Neural progenitor cell (in vitro differentiated cells): ENCODE data around the gene DNAH14. TPM values are rescaled to one million over a fixed set of nuclear protein-coding genes. Genes with fewer than 3 reads are reported as not detected.

Experiments
- DNase-seq: peaks from one replicate; pipeline ENCODE4 v3.0.0-alpha.2; 2016; ENCODE audit warnings: low spot score
- H2AFZ ChIP-seq: fragments of 200-600 bp; sonication (generic); replicated peaks from 2 replicates; pipeline ENCODE4 v1.6.1; 2016; ENCODE audit warnings: antibody characterized with exemption
- H3F3A ChIP-seq: fragments of 200-600 bp; sonication (generic); 2 replicates; pipeline ENCODE4 v1.6.1; 2016; ENCODE audit warnings: antibody characterized with exemption, low read depth
- H3K27ac ChIP-seq: fragments of 200-600 bp; sonication (generic); 2 replicates; pipeline ENCODE4 v1.5.1; 2016; ENCODE audit warnings: mild to moderate bottlenecking
- H3K27me3 ChIP-seq: fragments of 200-600 bp; sonication (generic); 2 replicates; pipeline ENCODE4 v1.6.1; 2016; ENCODE audit warnings: mild to moderate bottlenecking, moderate library complexity
- H3K36me3 ChIP-seq: fragments of 200-600 bp; sonication (generic); 2 replicates; pipeline ENCODE4 v1.5.1; 2016
- H3K4me1 ChIP-seq: fragments of 200-600 bp; sonication (generic); 2 replicates; pipeline ENCODE4 v1.6.1; 2016; ENCODE audit warnings: mixed run types
- H3K4me2 ChIP-seq: fragments of 200-600 bp; sonication (generic); 2 replicates; pipeline ENCODE4 v1.6.1; 2016
- H3K4me3 ChIP-seq: fragments of 200-600 bp; sonication (generic); 2 replicates; pipeline ENCODE4 v1.5.1; 2016
- H3K79me2 ChIP-seq: fragments of 200-600 bp; sonication (generic); 2 replicates; pipeline ENCODE4 v1.6.1; 2016; ENCODE audit warnings: low read depth
- H3K9ac ChIP-seq: fragments of 200-600 bp; sonication (generic); 2 replicates; pipeline ENCODE4 v1.6.1; 2016
- H3K9me3 ChIP-seq: fragments of 200-600 bp; sonication (generic); 2 replicates; pipeline ENCODE4 v1.5.1; 2016; ENCODE audit warnings: low read depth
- H4K20me1 ChIP-seq: fragments of 200-600 bp; sonication (generic); 2 replicates; pipeline ENCODE4 v1.6.1; 2016; ENCODE audit warnings: low read depth
- H3K27ac Mint-ChIP-seq: 3 replicates; pipeline ENCODE4 v1.8.0; 2021; ENCODE audit warnings: mixed read lengths
- H3K27me3 Mint-ChIP-seq: 2 replicates; pipeline ENCODE4 v1.8.0; 2022; ENCODE audit warnings: low read depth, mild to moderate bottlenecking, inconsistent platforms, moderate library complexity, mixed read lengths; ENCODE audit not compliant: insufficient read depth
- H3K36me3 Mint-ChIP-seq: 3 replicates; pipeline ENCODE4 v1.8.0; 2021; ENCODE audit warnings: mixed read lengths
- H3K4me1 Mint-ChIP-seq: 3 replicates; pipeline ENCODE4 v1.8.0; 2021; ENCODE audit warnings: mixed read lengths
- H3K4me3 Mint-ChIP-seq: 3 replicates; pipeline ENCODE4 v1.8.0; 2021; ENCODE audit warnings: mild to moderate bottlenecking, moderate library complexity, mixed read lengths
- H3K9me3 Mint-ChIP-seq: 3 replicates; pipeline ENCODE4 v1.8.0; 2020; ENCODE audit warnings: mixed read lengths
- EZH2 ChIP-seq: fragments of 200-600 bp; sonication (generic); IDR thresholded peaks from 2 replicates; pipeline ENCODE4 v1.6.1; 2017; ENCODE audit warnings: antibody characterized with exemption, mild to moderate bottlenecking, moderate library complexity
- EZH2phosphoT487 ChIP-seq: fragments of 200-600 bp; sonication (generic); IDR thresholded peaks from 2 replicates; pipeline ENCODE4 v1.6.1; 2017; ENCODE audit warnings: antibody characterized with exemption
- total RNA-seq: library from RNA; depleted of rRNA; stranded (reverse); fragments of >200 nt; gene quantifications from 2 replicates; pipeline ENCODE4 v1.2.3, GENCODE V29; 2015; ENCODE audit warnings: low replicate concordance
- TF ChIP-seq, protein P1 (sequence below): fragments of 200-600 bp; sonication (generic); IDR thresholded peaks from 2 replicates; pipeline ENCODE4 v1.5.1; 2017; ENCODE audit warnings: antibody characterized with exemption, mild to moderate bottlenecking

DNAH14 gene
- total RNA-seq, 1 donor from 2014 or later = 118 TPM

DNA sequence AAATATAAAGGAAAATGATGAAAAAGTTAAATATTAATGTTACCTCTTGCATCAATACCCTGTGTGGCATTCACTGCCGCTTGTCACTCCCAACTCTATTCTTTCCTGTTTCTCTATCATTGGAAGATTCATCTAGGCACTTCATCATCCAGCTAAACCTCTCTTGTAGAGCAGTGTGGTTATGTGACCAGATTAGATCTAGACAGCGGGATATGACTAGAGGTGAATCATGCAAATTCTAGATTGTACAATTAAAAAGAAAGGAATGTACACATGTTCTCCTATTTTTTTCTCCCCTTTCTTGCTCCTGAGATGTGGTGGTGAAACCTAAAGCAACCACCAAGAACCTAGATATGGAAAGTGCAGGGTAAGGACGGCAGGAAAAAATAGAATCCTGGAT, 324.3 kb downstream of the DNAH14 start:
- Histone ChIP-seq H3K4me3 (no peak overlapping the region), H3K9ac (no peak overlapping the region), H3K79me2 (no peaks in the 10 kb centered on the region), H3K4me2 (no peak overlapping the region), H3K27me3 (no peaks in the 10 kb centered on the region), H3K9me3 (no peaks in the 10 kb centered on the region), H2AFZ (no peak overlapping the region), H4K20me1 (no peaks in the 10 kb centered on the region), H3K4me1 (no peaks in the 10 kb centered on the region), H3K27ac (no peak overlapping the region), H3F3A (no peaks in the 10 kb centered on the region), H3K36me3 (no peaks in the 10 kb centered on the region)
- TF ChIP-seq EZH2 (no peak), EZH2phosphoT487 (no peak)
- TF ChIP-seq, protein P1, sequence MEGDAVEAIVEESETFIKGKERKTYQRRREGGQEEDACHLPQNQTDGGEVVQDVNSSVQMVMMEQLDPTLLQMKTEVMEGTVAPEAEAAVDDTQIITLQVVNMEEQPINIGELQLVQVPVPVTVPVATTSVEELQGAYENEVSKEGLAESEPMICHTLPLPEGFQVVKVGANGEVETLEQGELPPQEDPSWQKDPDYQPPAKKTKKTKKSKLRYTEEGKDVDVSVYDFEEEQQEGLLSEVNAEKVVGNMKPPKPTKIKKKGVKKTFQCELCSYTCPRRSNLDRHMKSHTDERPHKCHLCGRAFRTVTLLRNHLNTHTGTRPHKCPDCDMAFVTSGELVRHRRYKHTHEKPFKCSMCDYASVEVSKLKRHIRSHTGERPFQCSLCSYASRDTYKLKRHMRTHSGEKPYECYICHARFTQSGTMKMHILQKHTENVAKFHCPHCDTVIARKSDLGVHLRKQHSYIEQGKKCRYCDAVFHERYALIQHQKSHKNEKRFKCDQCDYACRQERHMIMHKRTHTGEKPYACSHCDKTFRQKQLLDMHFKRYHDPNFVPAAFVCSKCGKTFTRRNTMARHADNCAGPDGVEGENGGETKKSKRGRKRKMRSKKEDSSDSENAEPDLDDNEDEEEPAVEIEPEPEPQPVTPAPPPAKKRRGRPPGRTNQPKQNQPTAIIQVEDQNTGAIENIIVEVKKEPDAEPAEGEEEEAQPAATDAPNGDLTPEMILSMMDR = no peak
- no peak overlapping the region for H3K4me3 Mint-ChIP-seq
- no peaks in the 10 kb centered on the region for H3K9me3 Mint-ChIP-seq
- no peak overlapping the region for H3K27ac Mint-ChIP-seq
- H3K4me1 Mint-ChIP-seq = no peaks in the 10 kb centered on the region
- no peaks in the 10 kb centered on the region for H3K27me3 Mint-ChIP-seq
- no peak for DNase-seq
- no peaks in the 10 kb centered on the region for H3K36me3 Mint-ChIP-seq

DNA sequence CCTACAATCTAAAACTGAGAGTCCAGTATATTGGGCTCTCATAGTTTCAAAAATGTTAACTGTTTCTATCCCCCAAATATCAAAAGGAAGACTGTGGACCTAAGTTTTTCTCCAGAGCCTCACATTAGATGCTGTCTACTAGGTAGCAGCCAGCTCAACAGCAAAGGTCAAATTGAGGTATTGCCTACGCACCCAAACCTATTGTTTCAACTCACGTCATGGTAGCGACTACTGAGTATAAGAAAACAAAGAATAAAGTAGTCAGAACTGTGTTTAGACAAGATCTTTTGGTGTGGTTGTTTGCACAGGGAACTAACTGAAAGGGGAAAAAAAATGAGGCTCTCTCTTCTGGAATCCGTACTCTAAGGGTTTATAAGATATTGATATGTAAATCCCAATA, 325.2 kb downstream of the DNAH14 start:
- no peaks in the 10 kb centered on the region for H3K36me3 Mint-ChIP-seq
- no peak overlapping the region for H3K4me3 Mint-ChIP-seq
- H2AFZ ChIP-seq = no peak overlapping the region
- H3K9ac ChIP-seq = no peak overlapping the region
- H3K9me3 Mint-ChIP-seq = no peaks in the 10 kb centered on the region
- H3K27ac Mint-ChIP-seq = no peak overlapping the region
- no peak overlapping the region for H3K4me3 ChIP-seq
- H3K4me2 ChIP-seq = no peak overlapping the region
- DNase-seq = no peak
- no peaks in the 10 kb centered on the region for H3K27me3 ChIP-seq
- H3K9me3 ChIP-seq = no peaks in the 10 kb centered on the region
- H3K27ac ChIP-seq = no peak overlapping the region
- H3K79me2 ChIP-seq = no peaks in the 10 kb centered on the region
- peaks cover 2% of the 10 kb centered on the region for H3K4me1 Mint-ChIP-seq
- H3K36me3 ChIP-seq = no peaks in the 10 kb centered on the region
- H4K20me1 ChIP-seq = no peaks in the 10 kb centered on the region
- no peaks in the 10 kb centered on the region for H3K27me3 Mint-ChIP-seq
- no peak for TF ChIP-seq EZH2
- TF ChIP-seq, protein P1 = no peak
- TF ChIP-seq EZH2phosphoT487 = no peak
- H3F3A ChIP-seq = no peaks in the 10 kb centered on the region
- no peaks in the 10 kb centered on the region for H3K4me1 ChIP-seq

- Histone ChIP-seq H3K9ac (no peak overlapping the region), H3F3A (no peaks in the 10 kb centered on the region), H3K4me1 (no peaks in the 10 kb centered on the region), H3K79me2 (no peaks in the 10 kb centered on the region), H3K4me2 (no peak overlapping the region), H3K36me3 (no peaks in the 10 kb centered on the region), H3K27ac (no peak overlapping the region), H4K20me1 (no peaks in the 10 kb centered on the region), H3K27me3 (no peaks in the 10 kb centered on the region), H3K4me3 (no peak overlapping the region), H2AFZ (no peak overlapping the region), H3K9me3 (no peaks in the 10 kb centered on the region)
- Mint-ChIP-seq H3K9me3 (peaks cover 11% of the 10 kb centered on the region), H3K36me3 (no peaks in the 10 kb centered on the region), H3K27me3 (no peaks in the 10 kb centered on the region), H3K27ac (no peak overlapping the region), H3K4me3 (no peak overlapping the region), H3K4me1 (peaks cover 2% of the 10 kb centered on the region)
- DNase-seq = no peak
- no peak for TF ChIP-seq EZH2phosphoT487
- TF ChIP-seq, protein P1 = no peak
- no peak for TF ChIP-seq EZH2
These were observed 327.6 kb downstream of the DNAH14 start for GRCh38 chr1:225257081-225257480.
